Measurements from ENCODE around the gene MAPK8IP1.

The MAPK8IP1 gene

DNA sequence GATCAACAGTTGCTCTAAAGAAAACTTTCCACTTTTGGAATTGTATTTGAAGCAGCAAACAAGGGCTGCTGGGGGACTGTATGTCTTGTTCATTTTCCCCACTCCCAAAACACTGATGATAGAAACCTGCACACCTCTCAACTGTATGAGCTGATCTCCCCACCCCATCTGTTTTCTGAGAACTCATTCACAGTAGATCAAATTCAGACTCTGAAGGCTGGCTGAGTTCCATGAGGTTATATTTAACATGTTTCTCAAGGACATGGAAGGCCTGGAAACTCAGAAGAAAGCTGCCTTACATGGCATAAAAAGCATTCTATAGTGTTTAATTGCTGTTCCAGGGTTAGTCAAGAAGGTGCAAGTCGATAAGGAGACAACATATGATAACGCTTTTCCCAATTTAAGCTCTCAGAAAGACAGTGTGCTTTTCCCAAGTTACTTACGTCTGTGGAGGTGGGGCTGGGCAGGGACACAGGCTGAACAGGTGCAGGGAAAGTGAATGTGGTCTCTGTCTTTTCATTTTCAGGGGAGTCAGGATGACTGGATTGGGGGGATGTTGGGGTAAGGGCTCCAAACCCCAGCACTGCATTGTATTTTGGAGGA is 60.0 kb downstream of the MAPK8IP1 start:
- no peak for DNase-seq (ENCODE audit: low read depth)

DNA sequence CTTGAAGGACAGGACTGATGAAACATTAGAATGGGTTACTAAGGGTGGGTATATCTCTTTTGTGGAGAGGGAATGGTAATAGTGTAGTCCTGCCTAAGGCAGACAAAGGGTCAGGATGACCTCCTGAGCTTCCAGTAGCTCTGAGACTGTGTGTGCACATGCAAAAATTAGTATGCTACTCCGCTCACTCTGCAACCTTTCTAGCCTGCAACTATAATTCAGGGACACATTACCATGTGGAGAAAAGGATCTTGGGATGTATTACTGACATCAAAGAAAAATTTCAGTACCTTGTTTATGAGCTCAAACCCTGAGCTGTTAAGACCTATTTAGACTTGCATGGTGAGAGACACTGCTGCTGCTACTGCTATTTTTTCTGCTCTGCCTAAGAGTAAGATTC is 62.4 kb downstream of the MAPK8IP1 start:
- no peak for DNase-seq (ENCODE audit: low read depth)

DNA sequence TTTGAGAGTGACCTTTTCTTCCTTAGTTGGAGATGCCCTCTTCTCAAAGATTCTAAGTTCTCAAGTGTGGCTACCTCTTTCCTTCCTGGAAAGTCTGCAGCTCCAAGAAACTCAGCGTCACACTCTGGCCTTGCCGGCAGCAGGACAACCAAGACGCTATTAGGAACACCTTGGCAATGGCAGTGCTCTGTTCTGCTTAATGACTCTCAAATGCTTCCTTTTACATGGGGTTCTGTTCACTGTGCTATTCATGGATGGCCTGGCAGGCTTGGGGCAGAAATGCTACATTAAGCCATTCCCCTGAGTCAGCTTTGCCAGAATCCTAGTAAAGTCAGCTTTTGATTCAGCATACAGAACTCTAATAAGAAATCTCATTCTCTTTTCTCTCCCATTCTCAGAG is 62.9 kb downstream of the MAPK8IP1 start:
- DNase-seq (ENCODE audit: low read depth) = no peak

DNA sequence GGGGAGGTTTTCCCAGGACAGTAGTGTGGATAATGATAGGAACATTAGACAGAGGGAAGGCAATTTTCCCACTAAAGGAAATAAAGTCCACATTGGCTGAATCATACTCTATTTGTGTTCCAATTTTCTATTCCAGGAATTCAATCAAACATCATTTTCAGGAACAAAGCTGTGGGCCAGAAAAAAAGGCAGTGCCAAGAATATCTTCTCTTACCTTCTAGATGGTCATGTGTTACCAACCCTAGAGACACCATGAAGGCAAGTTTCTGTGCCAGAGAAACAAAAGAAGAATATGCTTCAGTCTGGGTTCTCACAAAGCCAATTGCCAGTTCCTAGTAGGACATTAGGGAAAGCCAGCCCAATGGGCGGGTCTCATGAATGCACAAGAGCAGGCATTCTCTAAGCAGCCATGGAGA is 64.5 kb downstream of the MAPK8IP1 start:
- DNase-seq (ENCODE audit: low read depth) = no peak

Data from fibroblast of the conjunctiva (primary cell).